Measurements from ENCODE around the gene ALDH1L1. TPM values are rescaled to one million over a fixed set of nuclear protein-coding genes. Genes with fewer than 3 reads are reported as not detected.

Gene ALDH1L1
- total and polyA plus RNA-seq, 2 experiments from 2014 or later, result 1.0 to 1.3 TPM

- H3K79me2 ChIP-seq (replicated peaks; ENCODE audit: insufficient read depth), result no peaks in the 10 kb centered on the region
- no peak overlapping the region for H2AFZ ChIP-seq
- no peak overlapping the region for H3K4me2 ChIP-seq
- Mint-ChIP-seq H3K4me3 (no peak overlapping the region), H3K4me1 (peaks cover 18% of the 10 kb centered on the region), H3K27me3 (ENCODE audit: insufficient read depth, low read depth, poor library complexity) (peaks cover 22% of the 10 kb centered on the region), H3K36me3 (ENCODE audit: low read depth) (no peaks in the 10 kb centered on the region), H3K9me3 (no peaks in the 10 kb centered on the region; the same call in 2 of the 3 replicates), H3K27ac (no peak overlapping the region)
- TF ChIP-seq STAT1 (IDR thresholded peaks at IDR 0.05; ENCODE audit: unreplicated experiment) (no peak), JUNB (IDR thresholded peaks at IDR 0.05; ENCODE audit: unreplicated experiment) (no peak), CREB1 (CRISPR knock-in tag; IDR thresholded peaks at IDR 0.05; ENCODE audit: low read depth) (no peak), ETS1 (IDR thresholded peaks at IDR 0.05) (no peak), EZH2 (IDR thresholded peaks at IDR 0.05; ENCODE audit: low read depth, unreplicated experiment) (no peak), REST (IDR thresholded peaks at IDR 0.05; ENCODE audit: unreplicated experiment) (no peak), ZNF114 (CRISPR knock-in tag; IDR thresholded peaks at IDR 0.05) (no peak), ZNF331 (CRISPR knock-in tag; IDR thresholded peaks at IDR 0.05; ENCODE audit: low read depth) (no peak), NANOG (IDR thresholded peaks at IDR 0.05; ENCODE audit: borderline replicate concordance) (no peak), CTCF (conservative IDR thresholded peaks at IDR 0.05; ENCODE audit: low read depth in 2 of 2) (no peak), ZNF462 (CRISPR knock-in tag; IDR thresholded peaks at IDR 0.05) (no peak), EZH2phosphoT487 (IDR thresholded peaks at IDR 0.05; ENCODE audit: unreplicated experiment) (no peak)
- H3K27me3 ChIP-seq (ENCODE audit: insufficient read depth), result peaks cover 28% of the 10 kb centered on the region
- DNase-seq (ENCODE audit: low spot score) (no peak), ATAC-seq (no peak)
- peaks cover 12% of the 10 kb centered on the region for H3K4me1 ChIP-seq (ENCODE audit: insufficient read depth)
- no peaks in the 10 kb centered on the region for H3K36me3 ChIP-seq (ENCODE audit: insufficient read depth)
- no peaks in the 10 kb centered on the region for H3F3A ChIP-seq (replicated peaks; ENCODE audit: low read depth)
- 0 out of 2 replicates have a peak, but pooled peaks cover 3% of the 10 kb centered on the region for H3K9me2 ChIP-seq (ENCODE audit: insufficient read depth)
- no peak overlapping the region for H3K4me3 ChIP-seq
- no peaks in the 10 kb centered on the region for H4K20me1 ChIP-seq (replicated peaks; ENCODE audit: insufficient read depth)
- H3K27ac ChIP-seq (ENCODE audit: low read depth), result no peak overlapping the region
Measured at GRCh38 chr3:126216416-126216815, 36.0 kb upstream of the ALDH1L1 start.
